ENCODE measurements around the gene LPIN1. TPM values are rescaled to one million over a fixed set of nuclear protein-coding genes. Genes with fewer than 3 reads are reported as not detected.

Gene LPIN1
- total RNA-seq, 1 donor from 2014 or later, result 23.4 TPM

DNA sequence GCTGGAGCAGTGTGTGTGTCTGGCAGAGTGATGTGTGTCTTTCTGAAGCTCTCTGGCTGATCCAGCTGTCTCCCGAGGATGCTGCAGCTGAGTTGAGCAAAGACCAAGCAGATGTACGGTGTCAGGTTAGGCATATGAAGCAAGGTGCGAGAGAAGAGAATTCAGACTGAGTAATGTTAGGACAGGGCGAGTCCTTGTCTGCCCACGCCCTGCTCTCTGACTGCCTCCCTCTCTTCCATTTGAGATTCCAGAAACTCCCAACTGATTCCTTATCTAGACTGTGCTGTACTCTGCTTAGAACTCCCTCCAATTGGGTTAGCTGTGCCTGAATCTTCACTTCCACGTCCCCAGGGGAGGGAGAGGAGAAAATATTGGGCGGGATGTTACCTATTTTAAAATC, 25.7 kb upstream of the LPIN1 start:
- no peak overlapping the region for H3K9ac ChIP-seq (ENCODE audit: low read length)
- H4K20me1 ChIP-seq (ENCODE audit: insufficient read depth, low read length), result no peaks in the 10 kb centered on the region
- H2AFZ ChIP-seq (ENCODE audit: low read depth, low read length), result no peak overlapping the region
- DNase-seq (ENCODE audit: low read depth) (no peak), FAIRE-seq (no peak)
- no peaks in the 10 kb centered on the region for H3K36me3 ChIP-seq (ENCODE audit: insufficient read depth, low read length)
- no peak overlapping the region for H3K4me3 ChIP-seq (ENCODE audit: insufficient read depth, low read depth, low read length)
- H3K4me1 ChIP-seq (ENCODE audit: insufficient read depth, low read length), result no peaks in the 10 kb centered on the region
- H3K79me2 ChIP-seq (ENCODE audit: insufficient read depth, low read length), result no peaks in the 10 kb centered on the region
- no peaks in the 10 kb centered on the region for H3K9me3 ChIP-seq (ENCODE audit: insufficient read depth, low read depth, low read length)
- no peak for TF ChIP-seq EZH2 (IDR thresholded peaks at IDR 0.05; ENCODE audit: insufficient read depth, low read length)
- TF ChIP-seq, protein P1, sequence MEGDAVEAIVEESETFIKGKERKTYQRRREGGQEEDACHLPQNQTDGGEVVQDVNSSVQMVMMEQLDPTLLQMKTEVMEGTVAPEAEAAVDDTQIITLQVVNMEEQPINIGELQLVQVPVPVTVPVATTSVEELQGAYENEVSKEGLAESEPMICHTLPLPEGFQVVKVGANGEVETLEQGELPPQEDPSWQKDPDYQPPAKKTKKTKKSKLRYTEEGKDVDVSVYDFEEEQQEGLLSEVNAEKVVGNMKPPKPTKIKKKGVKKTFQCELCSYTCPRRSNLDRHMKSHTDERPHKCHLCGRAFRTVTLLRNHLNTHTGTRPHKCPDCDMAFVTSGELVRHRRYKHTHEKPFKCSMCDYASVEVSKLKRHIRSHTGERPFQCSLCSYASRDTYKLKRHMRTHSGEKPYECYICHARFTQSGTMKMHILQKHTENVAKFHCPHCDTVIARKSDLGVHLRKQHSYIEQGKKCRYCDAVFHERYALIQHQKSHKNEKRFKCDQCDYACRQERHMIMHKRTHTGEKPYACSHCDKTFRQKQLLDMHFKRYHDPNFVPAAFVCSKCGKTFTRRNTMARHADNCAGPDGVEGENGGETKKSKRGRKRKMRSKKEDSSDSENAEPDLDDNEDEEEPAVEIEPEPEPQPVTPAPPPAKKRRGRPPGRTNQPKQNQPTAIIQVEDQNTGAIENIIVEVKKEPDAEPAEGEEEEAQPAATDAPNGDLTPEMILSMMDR (IDR thresholded peaks at IDR 0.05; ENCODE audit: insufficient read depth, low read depth, low read length), result no peak
- peaks cover 38% of the 10 kb centered on the region for H3K27me3 ChIP-seq (ENCODE audit: insufficient read depth, low read length)
- Mint-ChIP-seq H3K4me1 (ENCODE audit: low read depth, unreplicated experiment) (no peaks in the 10 kb centered on the region), H3K27ac (ENCODE audit: unreplicated experiment) (no peak overlapping the region), H3K27me3 (ENCODE audit: low read depth, unreplicated experiment) (peaks cover 62% of the 10 kb centered on the region), H3K4me3 (ENCODE audit: unreplicated experiment) (no peak overlapping the region), H3K9me3 (ENCODE audit: unreplicated experiment) (peaks cover 5% of the 10 kb centered on the region), H3K36me3 (ENCODE audit: low read depth, unreplicated experiment) (no peaks in the 10 kb centered on the region)
- no peak overlapping the region for H3K4me2 ChIP-seq (ENCODE audit: low read length)
- H3K27ac ChIP-seq (ENCODE audit: low read depth, low read length), result no peak overlapping the region

DNA sequence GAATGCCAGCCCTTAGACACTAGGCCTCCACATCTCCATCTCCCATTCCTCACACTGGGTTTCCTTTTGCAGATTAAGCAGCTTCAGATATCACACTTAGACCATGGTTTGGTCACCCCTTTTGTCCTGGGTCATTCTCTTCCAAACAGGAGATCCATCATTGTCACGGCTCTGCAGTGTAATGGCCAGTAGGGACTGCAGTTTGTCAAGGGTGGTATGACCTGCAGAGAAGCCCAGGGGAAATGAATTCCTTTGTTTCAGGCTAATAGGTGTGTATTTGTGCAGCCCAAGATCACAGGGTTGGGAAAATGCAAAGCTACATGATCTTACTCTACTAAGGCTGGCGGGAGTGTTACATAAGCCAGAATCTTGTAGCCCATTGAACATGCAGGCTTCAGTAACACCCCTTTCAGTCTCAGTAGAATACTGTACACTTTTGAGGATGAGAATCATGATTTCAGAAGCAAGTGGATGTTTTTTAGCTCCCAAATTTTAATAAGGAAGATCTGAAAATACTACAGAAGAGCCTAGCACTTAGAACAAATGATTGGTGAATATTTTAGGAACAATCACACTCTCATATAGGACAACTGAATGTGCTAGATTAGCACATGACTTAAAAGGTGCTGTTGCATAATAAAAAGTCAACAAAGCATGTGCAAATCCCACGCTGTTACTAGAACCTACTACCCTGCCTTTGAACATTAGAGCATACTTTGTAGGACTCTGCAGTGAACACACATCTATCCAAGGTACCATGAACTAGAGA, 24.0 kb upstream of the LPIN1 start:
- Mint-ChIP-seq H3K4me3 (ENCODE audit: unreplicated experiment) (no peak overlapping the region), H3K4me1 (ENCODE audit: low read depth, unreplicated experiment) (no peaks in the 10 kb centered on the region), H3K27me3 (ENCODE audit: low read depth, unreplicated experiment) (peaks cover 63% of the 10 kb centered on the region), H3K36me3 (ENCODE audit: low read depth, unreplicated experiment) (no peaks in the 10 kb centered on the region), H3K9me3 (ENCODE audit: unreplicated experiment) (peaks cover 5% of the 10 kb centered on the region), H3K27ac (ENCODE audit: unreplicated experiment) (no peak overlapping the region)
- Histone ChIP-seq H4K20me1 (ENCODE audit: insufficient read depth, low read length) (no peaks in the 10 kb centered on the region), H3K4me1 (ENCODE audit: insufficient read depth, low read length) (no peaks in the 10 kb centered on the region), H3K4me3 (ENCODE audit: insufficient read depth, low read depth, low read length) (no peak overlapping the region), H3K27me3 (ENCODE audit: insufficient read depth, low read length) (peaks cover 45% of the 10 kb centered on the region), H3K79me2 (ENCODE audit: insufficient read depth, low read length) (no peaks in the 10 kb centered on the region), H3K9ac (ENCODE audit: low read length) (no peak overlapping the region), H2AFZ (ENCODE audit: low read depth, low read length) (no peak overlapping the region), H3K27ac (ENCODE audit: low read depth, low read length) (no peak overlapping the region), H3K36me3 (ENCODE audit: insufficient read depth, low read length) (no peaks in the 10 kb centered on the region), H3K9me3 (ENCODE audit: insufficient read depth, low read depth, low read length) (no peaks in the 10 kb centered on the region), H3K4me2 (ENCODE audit: low read length) (no peak overlapping the region)
- no peak for FAIRE-seq
- TF ChIP-seq, protein P1 (IDR thresholded peaks at IDR 0.05; ENCODE audit: insufficient read depth, low read depth, low read length), result no peak
- no peak for TF ChIP-seq EZH2 (IDR thresholded peaks at IDR 0.05; ENCODE audit: insufficient read depth, low read length)
- DNase-seq (ENCODE audit: low read depth), result no peak

DNA sequence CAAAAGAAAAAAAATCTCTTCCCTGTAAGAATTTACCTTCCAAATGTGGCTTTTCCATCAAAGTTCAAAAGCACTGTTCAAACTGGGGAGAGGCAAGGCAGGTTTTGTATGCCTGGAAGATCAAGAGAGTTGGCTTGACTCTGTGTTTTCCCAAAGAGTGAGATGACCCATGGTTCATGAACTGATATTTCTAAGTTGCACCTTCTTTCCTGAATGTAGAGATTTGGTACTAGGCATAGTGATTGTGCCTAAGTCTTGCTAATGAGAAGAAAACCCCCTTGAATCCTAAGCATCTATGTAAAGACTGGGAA, 23.4 kb upstream of the LPIN1 start:
- TF ChIP-seq, protein P1 (IDR thresholded peaks at IDR 0.05; ENCODE audit: insufficient read depth, low read depth, low read length), result no peak
- TF ChIP-seq EZH2 (IDR thresholded peaks at IDR 0.05; ENCODE audit: insufficient read depth, low read length), result no peak
- no peak overlapping the region for H3K9ac ChIP-seq (ENCODE audit: low read length)
- H3K27ac ChIP-seq (ENCODE audit: low read depth, low read length), result no peak overlapping the region
- no peak overlapping the region for H2AFZ ChIP-seq (ENCODE audit: low read depth, low read length)
- H3K9me3 ChIP-seq (ENCODE audit: insufficient read depth, low read depth, low read length), result no peaks in the 10 kb centered on the region
- Mint-ChIP-seq H3K4me1 (ENCODE audit: low read depth, unreplicated experiment) (no peaks in the 10 kb centered on the region), H3K9me3 (ENCODE audit: unreplicated experiment) (peaks cover 5% of the 10 kb centered on the region), H3K36me3 (ENCODE audit: low read depth, unreplicated experiment) (no peaks in the 10 kb centered on the region), H3K27ac (ENCODE audit: unreplicated experiment) (no peak overlapping the region), H3K4me3 (ENCODE audit: unreplicated experiment) (no peak overlapping the region), H3K27me3 (ENCODE audit: low read depth, unreplicated experiment) (peaks cover 59% of the 10 kb centered on the region)
- no peaks in the 10 kb centered on the region for H3K79me2 ChIP-seq (ENCODE audit: insufficient read depth, low read length)
- no peaks in the 10 kb centered on the region for H3K36me3 ChIP-seq (ENCODE audit: insufficient read depth, low read length)
- no peak for FAIRE-seq
- no peak overlapping the region for H3K4me2 ChIP-seq (ENCODE audit: low read length)
- peaks cover 45% of the 10 kb centered on the region for H3K27me3 ChIP-seq (ENCODE audit: insufficient read depth, low read length)
- no peak overlapping the region for H3K4me3 ChIP-seq (ENCODE audit: insufficient read depth, low read depth, low read length)
- no peaks in the 10 kb centered on the region for H3K4me1 ChIP-seq (ENCODE audit: insufficient read depth, low read length)
- DNase-seq (ENCODE audit: low read depth), result no peak
- H4K20me1 ChIP-seq (ENCODE audit: insufficient read depth, low read length), result no peaks in the 10 kb centered on the region
